Measurements from ENCODE around the gene CFAP299.
"Not testable (repeated sequence)": the region's sequence is repeated elsewhere in the genome, so short reads cannot be mapped to it uniquely, and the experiment has no call there.

CFAP299 gene
- 0 to 0.07 (median 0) reads per million in 18 experiments for total RNA-seq

- peak; percentile 82 to 87 for DNase-seq
Observed at GRCh38 chr4:80335554-80336358, at the start of gene CFAP299. CFAP299 (plus strand) TSS chr4:80335730.

GRCh38 chr4:80286451-80286850, 49.1 kb upstream of the CFAP299 start:
- DNase-seq: no peak

GRCh38 chr4:80290665-80291064, 44.9 kb upstream of the CFAP299 start:
- DNase-seq: not testable (repeated sequence)

- DNase-seq: no peak
Observed at GRCh38 chr4:80294206-80294605, 41.3 kb upstream of the CFAP299 start.

GRCh38 chr4:80295336-80295735, 40.2 kb upstream of the CFAP299 start:
- no peak for DNase-seq

- DNase-seq: no peak
Observed at GRCh38 chr4:80295826-80296225, 39.7 kb upstream of the CFAP299 start.

GRCh38 chr4:80301884-80302283, 33.6 kb upstream of the CFAP299 start:
- no peak for DNase-seq

GRCh38 chr4:80302616-80303223, 32.8 kb upstream of the CFAP299 start:
- DNase-seq: no peak

- no peak for DNase-seq
Observed at GRCh38 chr4:80305466-80305865, 30.1 kb upstream of the CFAP299 start.

- no peak for DNase-seq
Observed at GRCh38 chr4:80306260-80306659, 29.3 kb upstream of the CFAP299 start.

- DNase-seq: no peak
Observed at GRCh38 chr4:80307183-80307735, 28.3 kb upstream of the CFAP299 start.

GRCh38 chr4:80307774-80308465, 27.6 kb upstream of the CFAP299 start:
- DNase-seq: no peak

- no peak for DNase-seq
Observed at GRCh38 chr4:80308466-80308822, 27.1 kb upstream of the CFAP299 start.

GRCh38 chr4:80309294-80310004, 26.1 kb upstream of the CFAP299 start:
- DNase-seq: no peak

GRCh38 chr4:80311130-80311529, 24.4 kb upstream of the CFAP299 start:
- DNase-seq: no peak

GRCh38 chr4:80312124-80312523, 23.4 kb upstream of the CFAP299 start:
- no peak for DNase-seq

GRCh38 chr4:80313627-80314026, 21.9 kb upstream of the CFAP299 start:
- no peak for DNase-seq

- DNase-seq: not testable (repeated sequence)
Observed at GRCh38 chr4:80315848-80316247, 19.7 kb upstream of the CFAP299 start.

GRCh38 chr4:80321341-80321740, 14.2 kb upstream of the CFAP299 start:
- no peak for DNase-seq

- no peak for DNase-seq
Observed at GRCh38 chr4:80321776-80322175, 13.8 kb upstream of the CFAP299 start.

- no peak for DNase-seq
Observed at GRCh38 chr4:80322716-80323115, 12.8 kb upstream of the CFAP299 start.

GRCh38 chr4:80324171-80324570, 11.4 kb upstream of the CFAP299 start:
- no peak for DNase-seq

GRCh38 chr4:80331693-80332092, 3.8 kb upstream of the CFAP299 start:
- no peak for DNase-seq

All from inflammatory macrophage (primary cell).